ENCODE results near the gene IFNW1.
"Not testable (repeated sequence)": the region's sequence is repeated elsewhere in the genome, so short reads cannot be mapped to it uniquely, and the experiment has no call there.

The IFNW1 gene

DNA sequence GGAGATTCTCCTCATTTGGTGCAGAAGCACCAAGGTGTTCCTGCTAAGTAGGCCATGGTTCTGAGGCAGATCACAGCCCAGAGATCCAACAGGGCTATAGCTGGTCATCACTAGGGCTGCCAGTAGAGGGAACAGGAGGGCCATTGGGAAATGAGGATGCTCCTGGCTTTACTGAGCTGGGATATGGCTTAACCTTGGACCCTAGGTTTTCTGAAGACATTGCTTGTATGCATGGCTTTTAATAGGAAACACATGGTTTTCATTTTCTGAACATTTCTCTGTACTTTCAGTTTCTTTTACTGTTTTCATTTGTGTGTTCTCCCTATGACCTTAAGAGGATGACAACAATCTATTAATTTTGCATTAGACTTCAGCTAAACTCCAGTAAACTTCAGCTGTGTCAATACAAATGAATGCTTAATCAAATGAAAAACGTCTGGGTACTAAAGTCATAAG lies at the start of gene IFNW1:
IFNW1 (minus strand) TSS at position 406 of the 456 bp plus-strand sequence; CDS start at position 144, 262 bp downstream.
- no peak for DNase-seq (ENCODE audit: low read depth)

DNA sequence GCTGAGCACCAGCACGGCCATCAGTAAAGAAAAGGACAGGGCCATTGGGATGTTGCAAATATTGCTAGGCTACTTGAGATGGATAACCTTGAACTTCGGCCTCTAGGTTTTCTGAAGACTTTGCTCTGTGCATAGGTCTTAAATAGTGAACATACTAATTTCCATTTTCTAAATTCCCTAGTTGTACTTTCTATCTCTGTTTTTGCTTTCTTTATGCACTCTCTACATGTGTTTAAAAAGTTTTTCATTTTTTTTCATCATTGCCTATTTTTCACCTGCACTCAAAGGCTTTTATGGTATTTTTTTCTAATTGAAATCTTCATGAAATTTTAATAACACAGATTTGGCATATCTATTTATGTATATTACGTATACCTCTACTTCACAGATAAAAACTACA lies 45.9 kb upstream of the IFNW1 start, which contains the start of gene IFNA4:
IFNA4 (minus strand) TSS at position 101 of the 400 bp plus-strand sequence; CDS start at position 45, 56 bp downstream.
- not testable (repeated sequence) for DNase-seq (ENCODE audit: low read depth)

DNA sequence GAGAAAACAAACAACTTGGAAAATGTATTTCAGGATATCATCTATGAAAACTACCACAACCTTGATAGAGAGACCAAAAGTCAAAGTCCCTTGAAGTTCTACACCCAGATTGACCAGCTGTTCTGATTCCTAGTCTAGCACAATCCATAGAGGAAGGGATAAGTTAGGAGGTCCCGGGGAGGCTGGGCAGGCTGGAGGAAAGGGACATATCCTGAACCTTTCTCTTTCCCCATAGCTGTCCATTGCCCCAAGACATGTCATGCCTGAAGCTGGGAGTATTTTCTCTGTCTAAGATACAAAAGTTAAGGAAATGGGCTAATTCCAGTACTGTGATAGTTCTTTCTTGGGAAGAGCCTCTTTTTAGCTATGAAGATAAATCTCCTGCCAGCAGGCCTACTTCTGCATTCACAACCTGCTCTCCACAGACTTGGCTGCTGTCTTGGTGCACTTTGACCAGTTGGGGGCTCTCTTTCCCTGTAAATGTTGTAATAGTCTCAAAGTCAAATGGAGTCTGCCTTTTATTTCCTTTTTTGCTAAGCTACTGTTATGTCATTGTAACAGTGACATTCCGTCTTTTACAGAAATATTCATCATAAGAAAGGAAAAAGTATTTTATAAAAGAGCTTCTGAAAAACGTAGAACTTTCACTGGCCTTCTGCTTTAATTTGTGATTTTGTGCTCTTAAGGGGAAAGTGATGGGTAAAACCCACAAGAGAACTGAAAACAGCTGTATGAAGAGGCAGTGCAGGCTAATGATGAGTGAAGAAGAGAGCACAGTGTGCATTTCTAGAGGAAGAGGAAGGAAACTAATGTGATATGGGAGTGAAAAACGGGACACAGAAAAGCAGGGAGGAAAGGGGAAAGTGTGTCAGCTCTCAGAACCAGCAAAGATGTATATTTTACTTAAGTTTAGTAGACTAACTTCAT lies 41.4 kb upstream of the IFNW1 start:
- not testable (repeated sequence) for DNase-seq (ENCODE audit: low read depth)

DNA sequence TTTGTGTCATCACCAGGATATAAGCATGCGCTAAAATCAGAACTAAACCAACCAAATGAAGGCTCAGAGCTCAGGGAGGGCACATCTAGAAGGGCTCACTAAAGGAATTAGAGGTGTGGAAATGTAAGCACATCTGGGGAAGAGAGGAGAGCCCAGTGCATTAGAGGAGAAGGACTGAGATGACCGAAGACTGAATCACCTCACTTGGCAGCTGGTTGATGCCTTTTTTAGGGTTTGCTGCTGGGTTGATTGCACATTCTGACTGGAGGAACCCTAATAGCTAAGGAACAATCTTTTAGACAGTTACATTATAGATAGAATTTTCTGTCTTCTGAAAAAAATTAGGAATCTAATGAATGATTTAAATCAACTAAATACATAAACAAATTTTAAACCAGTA lies 33.0 kb upstream of the IFNW1 start:
- no peak for DNase-seq (ENCODE audit: low read depth)

DNA sequence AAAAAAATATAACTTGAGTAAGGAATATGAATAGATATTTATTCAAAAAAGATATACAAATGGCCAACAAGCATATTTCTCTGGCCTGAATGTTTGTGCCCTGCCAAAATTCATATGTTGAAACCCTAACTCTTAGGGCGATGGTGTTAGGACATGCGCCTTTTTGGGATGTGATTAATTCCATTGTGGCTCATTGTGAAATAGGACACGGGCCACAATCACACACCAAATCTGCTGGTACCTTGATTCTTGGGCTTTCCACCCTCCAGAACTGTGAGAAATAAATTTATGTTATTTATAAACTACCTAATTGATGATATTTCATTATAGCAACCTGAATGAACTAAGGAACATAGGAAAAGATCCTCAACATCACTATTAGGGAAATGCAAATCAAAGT lies 30.5 kb upstream of the IFNW1 start:
- DNase-seq (ENCODE audit: low read depth): no peak

DNA sequence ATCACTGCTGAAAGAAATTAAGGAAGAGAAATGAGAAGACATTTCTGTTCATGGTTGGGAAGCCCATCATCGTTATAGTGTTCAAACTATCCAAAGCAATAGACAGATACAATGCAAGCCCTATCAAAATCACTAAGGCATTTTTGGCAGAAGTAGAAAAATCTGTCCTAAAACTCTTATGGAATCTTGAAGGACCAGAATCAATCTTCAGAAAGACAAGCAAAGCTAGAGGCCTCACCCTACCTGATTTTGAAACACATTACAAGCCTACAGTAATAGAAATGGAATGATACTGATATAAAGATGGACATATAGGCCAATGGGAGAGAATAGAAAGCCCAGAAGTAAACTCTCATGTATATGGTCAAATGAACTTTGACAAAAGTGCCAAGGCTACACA lies 29.7 kb upstream of the IFNW1 start:
- DNase-seq (ENCODE audit: low read depth): no peak

DNA sequence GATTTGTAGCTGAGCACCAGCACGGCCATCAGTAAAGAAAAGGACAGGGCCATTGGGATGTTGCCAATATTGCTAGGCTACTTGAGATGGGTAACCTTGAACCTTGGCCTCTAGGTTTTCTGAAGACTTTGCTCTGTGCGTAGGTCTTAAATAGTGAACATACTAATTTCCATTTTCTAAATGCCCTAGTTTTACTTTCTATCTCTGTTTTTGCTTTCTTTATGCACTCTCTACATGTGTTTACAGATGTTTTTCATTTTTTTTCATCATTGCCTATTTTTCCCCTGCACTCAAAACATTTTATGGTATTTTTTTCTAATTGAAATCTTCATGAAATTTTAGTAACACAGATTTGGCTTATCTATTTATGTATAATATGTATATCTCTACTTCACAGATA lies 24.9 kb upstream of the IFNW1 start, which contains the start of gene IFNA21:
IFNA21 (minus strand) TSS at position 101 of the 400 bp plus-strand sequence; CDS start at position 53, 48 bp downstream.
- not testable (repeated sequence) for DNase-seq (ENCODE audit: low read depth)

DNA sequence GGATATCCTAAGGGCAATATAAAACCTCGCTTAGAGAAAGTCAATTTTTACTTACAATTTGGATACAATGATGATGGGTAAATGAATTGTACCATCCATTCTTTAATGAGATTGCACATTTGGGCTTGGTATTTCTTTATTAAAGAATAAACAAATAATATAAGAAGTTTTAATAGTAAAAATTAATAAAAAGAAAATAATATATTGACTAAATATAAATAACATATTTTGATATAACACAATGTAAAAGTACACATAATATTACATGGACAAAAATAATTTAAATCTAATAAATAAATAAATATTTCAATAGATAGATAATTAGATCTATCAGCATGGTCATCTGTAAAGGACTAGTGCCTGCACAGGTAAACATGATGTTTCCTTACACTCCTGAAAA lies 23.9 kb upstream of the IFNW1 start:
- DNase-seq (ENCODE audit: low read depth): no peak

DNA sequence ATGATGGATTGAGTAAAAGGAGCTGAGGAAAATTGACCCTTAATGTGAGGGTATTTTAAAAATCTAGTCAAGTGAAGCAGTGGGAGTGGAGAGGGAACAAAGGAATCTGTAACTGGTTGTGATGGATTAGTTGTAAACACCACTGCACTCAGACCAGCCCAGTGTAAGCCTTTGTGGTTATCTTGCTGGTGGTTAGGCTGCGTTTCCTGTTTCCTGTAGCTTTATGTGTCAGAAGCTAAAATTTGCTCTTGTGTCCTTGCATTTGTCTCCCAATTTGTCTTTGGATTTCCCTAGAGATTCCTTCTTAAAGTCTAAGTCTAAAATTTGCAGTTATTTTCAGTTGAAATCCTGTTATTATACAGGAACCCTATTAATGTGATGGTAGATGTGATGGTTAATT lies 18.5 kb upstream of the IFNW1 start:
- DNase-seq (ENCODE audit: low read depth): no peak

DNA sequence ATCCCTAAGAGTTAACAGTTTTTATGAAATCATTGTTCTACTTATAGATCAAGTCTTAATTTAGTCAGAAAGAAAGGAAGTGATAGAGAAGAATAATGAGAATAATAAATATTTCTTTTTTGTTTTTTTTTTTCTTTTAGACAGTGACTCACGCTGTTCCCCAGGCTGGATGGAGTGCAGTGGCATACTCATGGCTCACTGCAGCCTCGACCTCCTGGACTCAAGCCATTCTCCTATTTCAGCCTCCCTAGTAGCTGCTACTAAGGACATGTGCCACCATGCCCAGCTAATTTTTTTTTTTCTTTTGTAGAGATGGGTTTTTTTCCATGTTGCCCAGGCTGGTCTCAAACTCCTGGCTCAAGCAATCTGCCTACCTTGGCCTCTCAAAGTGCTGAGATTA lies 13.9 kb upstream of the IFNW1 start:
- DNase-seq (ENCODE audit: low read depth): no peak

DNA sequence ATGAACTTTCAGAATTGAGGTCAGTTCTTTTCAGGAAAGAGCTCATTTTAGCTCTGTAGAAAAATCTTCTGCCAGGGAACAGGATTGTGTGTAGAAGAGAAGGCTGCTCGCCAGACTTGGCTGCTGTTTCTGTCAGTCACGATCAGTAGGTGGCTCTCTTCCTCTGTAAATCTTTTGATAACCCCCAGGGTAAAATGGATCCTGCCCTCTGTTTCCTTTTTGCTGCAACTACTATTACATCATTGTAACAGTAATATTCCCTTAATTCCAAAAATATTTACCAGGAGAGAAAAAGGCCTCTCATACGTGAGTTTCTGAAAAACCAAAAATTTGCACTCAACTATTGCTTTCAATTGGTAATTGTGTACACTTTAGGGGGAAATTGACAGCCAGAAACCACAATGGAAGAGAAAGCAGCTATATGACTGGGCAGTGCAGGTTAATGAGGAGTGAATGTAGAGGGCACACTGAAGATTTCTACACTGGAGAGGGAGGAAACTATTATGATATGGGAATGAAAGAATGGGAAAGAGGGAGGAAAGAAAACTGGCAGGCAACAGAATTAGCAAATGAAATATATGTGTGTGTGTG lies 12.5 kb upstream of the IFNW1 start:
- DNase-seq (ENCODE audit: low read depth): no peak

DNA sequence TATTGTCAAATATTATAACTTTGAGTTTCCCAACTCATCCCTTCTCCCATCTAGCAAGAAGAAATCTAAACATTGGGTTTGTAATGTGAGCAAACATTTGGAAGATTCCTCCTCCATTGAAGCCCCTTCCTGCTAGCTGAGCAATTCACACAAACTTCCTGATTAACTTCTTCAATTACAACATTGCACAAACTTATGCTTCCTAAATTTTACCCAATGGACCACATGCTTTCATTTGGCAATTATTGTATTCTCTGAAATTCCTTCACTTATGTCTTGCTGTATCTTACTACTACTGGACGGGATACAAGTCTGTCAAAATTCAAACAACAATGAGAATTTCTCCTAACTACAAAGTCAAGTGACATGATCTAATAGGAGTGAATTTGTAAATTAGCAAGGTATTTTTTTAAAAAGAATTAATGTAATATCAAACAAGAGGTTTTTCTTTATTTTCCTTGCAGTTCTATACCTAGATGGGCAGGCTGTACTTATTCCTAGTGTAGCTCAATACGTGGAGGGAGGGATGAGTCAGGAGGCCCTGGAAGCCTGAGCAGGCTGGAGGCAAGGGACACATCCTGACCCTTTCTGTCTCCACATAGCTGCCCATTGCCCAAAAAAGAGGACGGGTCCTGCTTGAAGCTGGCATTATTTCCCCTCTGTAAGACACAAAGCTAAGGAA lies 11.8 kb upstream of the IFNW1 start:
- DNase-seq (ENCODE audit: low read depth): no peak

DNA sequence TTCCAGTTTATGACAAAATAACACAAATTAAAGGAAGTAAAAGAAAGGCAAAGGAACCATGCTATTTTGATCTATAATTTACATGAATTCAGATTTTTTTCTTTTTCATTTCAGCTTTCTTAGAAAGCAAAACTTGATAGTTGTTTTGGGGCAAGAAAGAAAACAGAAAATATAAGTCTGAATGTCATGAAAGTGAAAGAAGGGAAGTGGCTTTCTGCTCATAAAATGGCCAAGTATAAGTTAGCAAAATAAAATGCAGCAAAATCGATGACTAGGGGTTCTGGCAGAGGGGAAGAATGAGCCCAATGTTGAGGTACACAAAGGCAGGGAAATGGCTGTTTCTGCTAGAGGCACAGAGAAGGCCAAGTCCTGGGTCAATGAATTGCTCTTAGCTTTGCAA lies 3.0 kb upstream of the IFNW1 start:
- no peak for DNase-seq (ENCODE audit: low read depth)

DNA sequence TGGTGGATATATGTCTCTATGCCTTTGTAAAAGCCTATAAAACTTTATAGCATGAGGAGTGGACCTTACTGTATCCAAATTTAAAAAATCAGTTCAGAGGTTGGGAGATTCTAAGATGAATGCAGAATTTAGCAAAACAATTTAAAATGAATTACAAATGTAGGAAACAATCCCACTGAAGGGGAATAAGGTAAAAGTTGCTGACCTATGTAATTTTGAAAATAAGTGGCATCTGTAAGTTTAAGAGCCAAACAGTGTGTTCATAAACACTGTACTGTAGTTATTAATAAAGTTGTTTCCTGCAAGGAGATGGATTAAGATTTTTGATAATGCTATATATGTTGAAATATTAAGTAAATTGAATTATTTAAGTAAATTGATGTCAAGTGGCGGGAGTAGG lies 4.6 kb downstream of the IFNW1 start:
- DNase-seq (ENCODE audit: low read depth): no peak

DNA sequence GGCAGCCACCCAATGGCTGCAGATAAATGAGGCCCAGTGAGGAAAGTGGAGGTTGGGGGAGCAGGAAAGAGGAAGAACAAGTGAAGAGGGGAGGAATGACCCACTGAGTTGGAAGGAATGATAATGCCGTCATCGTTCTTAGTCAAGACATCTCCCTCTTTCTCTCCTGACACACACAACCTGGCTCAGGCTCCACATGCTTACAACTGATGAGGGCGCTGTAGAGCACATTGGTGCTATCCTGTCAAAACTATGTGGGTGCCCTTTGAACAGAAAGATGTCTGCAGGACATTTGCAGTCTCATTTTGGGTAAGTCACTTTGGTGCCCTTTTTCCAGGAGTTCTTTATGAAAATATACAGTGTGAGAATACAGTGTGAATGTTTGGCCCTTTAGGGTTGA lies 5.9 kb downstream of the IFNW1 start:
- DNase-seq (ENCODE audit: low read depth): no peak

DNA sequence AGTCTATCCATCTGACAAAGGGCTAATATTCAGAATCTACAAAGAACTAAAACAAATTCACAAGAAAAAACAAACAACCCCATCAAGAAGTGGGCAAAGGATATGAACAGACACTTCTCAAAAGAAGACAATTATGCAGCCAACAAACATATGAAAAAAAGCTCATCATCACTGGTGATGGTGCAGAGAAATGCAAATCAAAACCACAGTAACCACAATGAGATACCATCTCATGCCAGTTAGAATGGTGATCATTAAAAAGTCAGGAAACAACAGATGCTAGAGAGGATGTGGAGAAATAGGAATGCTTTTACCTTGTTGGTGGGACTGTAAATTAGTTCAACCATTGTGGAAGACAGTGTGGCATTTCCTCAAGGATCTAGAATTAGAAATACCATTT lies 13.4 kb downstream of the IFNW1 start:
- DNase-seq (ENCODE audit: low read depth): not testable (repeated sequence)

DNA sequence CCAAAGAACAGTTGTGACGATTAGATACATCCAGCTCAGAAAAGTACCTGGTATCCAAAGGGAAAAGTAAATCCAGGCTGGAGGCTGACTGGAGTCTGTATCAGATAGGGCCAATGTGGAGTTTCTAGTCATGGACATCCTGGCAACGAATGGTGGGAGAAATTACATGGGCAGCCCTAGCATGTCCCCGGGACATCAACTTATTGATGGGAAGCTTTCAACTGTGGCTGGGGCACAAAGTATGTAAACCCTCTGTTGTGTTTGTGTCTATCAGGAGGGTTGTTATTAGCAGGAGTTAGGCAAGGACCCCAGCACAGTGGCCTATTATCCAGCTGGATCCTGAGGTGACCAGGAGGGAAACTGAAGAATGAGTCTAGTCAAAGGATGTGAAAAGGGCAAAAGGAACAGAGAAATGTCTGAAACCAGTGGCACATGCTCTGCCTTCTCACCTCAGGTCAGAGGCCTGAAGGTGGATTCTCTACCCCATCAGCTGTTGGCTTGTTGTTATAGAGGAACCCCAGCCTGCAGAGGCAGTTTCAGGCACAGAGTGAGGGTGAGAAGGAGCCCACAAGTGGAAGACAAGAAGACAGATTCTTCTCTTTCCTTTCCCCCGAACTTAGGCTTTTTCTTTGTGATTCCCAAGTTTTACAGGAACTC lies 19.9 kb downstream of the IFNW1 start:
- DNase-seq (ENCODE audit: low read depth): no peak

DNA sequence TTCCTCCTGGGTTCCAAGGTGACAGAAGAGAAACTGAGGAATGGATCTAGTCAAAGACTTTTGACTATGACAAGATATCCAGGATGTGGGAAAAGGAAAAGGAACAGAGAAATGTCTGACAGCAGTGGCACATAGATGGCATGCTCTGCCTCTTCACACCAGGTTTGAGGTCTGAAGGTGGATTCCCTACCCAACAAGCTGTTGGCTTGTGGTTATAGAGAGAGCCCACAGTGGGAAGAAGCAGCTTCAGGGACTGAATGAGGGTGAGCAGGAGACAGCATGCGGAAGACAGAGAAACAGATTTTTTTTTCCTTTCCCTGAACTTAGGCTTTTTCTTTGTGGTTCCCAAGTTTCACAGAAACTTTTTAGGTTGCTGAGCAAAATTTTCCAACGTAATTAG lies 20.6 kb downstream of the IFNW1 start:
- no peak for DNase-seq (ENCODE audit: low read depth)

DNA sequence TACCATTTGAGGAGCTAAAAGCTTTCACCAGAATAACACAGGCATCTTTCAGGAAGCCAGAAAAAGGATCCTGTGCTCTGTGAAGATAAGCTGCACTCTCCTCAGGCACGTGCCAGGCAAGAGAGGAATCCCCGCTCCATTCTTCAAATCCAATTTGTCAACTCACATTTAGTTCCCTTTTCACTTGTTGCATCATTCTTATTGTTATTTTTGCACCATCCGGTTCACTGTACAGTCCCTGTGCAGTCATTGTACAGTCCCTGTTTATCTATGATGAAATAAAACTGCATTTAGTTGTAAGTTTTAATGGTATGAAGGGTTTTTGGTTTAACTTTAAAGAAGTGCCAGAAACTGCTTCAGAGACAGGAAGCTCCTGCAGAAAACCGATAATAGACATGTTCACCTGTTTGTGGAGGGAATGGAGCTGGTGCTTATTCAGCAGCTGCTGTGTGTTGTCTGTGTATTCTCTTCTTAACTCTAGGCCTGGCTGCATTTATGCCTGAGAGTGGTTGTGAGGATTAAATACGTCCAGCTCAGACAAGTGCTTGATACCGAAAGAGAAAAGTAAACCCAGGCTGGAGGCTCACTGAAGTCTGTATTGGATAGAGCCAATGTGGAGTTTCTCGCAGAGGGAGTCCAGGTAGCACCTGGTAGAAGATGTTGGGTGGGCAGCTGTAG lies 22.4 kb downstream of the IFNW1 start:
- DNase-seq (ENCODE audit: low read depth): no peak

DNA sequence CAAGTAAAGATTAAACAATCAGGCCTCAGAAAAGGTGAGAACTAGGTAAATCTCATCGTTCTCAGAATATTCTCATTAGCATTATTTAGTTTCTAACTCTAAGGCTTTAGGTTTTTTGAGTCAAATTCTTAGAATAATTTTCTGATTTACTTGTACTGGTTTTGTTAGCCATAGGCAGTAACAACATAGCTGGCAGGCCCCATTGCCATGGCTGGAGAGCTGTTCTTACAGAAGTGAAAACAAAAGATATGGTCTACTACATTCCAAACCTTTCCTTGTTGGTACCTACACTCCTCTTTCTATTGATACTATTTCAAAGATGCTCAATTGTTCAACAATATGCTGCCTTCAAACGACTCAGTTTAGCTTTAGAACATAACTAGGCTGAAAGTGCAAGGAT lies 27.3 kb downstream of the IFNW1 start:
- no peak for DNase-seq (ENCODE audit: low read depth)
